Measurements from ENCODE around the gene SCN4B. TPM values are rescaled to one million over a fixed set of nuclear protein-coding genes. Genes with fewer than 3 reads are reported as not detected.

SCN4B gene
- total RNA-seq, 1 experiment from 2014 or later = not detected

DNA sequence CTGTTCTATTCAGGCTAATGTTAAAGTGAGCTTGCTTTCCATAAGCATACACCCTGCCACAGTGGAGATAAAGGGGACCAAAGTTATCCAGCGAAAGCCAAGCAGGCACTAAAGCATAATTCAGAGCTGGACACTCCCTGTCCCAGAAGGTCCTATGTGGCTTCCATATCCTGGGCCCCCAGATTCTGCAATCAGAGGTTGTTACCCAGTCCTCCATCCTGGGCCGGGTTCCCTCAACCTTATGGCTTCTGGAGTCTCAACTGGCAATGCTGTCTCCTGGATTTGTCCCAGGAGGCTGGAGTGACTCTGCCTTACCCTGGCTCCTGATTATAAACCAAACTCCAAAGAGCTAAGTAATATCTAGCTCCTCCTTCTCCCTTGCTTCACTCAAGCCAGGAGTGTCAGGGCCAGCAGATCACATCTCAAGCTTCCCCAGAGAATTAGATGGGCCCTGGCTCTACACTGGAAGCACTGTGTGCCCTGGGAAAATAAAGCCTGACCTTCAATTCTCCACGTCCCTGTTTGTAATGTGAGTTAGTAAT, 51.9 kb downstream of the SCN4B start:
- no peak for DNase-seq (ENCODE audit: low read depth in 1 of 2, low spot score in 2 of 2)
- Histone ChIP-seq H3K36me3 (no peaks in the 10 kb centered on the region), H3K27me3 (replicated peaks) (no peaks in the 10 kb centered on the region), H3K9me3 (replicated peaks) (no peaks in the 10 kb centered on the region), H3K27ac (no peak overlapping the region), H3K4me3 (no peak overlapping the region), H3K4me1 (replicated peaks) (no peaks in the 10 kb centered on the region)

- H3K4me1 ChIP-seq (replicated peaks) = no peaks in the 10 kb centered on the region
- no peak for DNase-seq (ENCODE audit: low read depth in 1 of 2, low spot score in 2 of 2)
- no peaks in the 10 kb centered on the region for H3K27me3 ChIP-seq (replicated peaks)
- H3K4me3 ChIP-seq = no peak overlapping the region
- no peaks in the 10 kb centered on the region for H3K36me3 ChIP-seq
- no peaks in the 10 kb centered on the region for H3K9me3 ChIP-seq (replicated peaks)
- H3K27ac ChIP-seq = no peak overlapping the region
Observed at GRCh38 chr11:118099838-118100556, 52.6 kb downstream of the SCN4B start.

DNA sequence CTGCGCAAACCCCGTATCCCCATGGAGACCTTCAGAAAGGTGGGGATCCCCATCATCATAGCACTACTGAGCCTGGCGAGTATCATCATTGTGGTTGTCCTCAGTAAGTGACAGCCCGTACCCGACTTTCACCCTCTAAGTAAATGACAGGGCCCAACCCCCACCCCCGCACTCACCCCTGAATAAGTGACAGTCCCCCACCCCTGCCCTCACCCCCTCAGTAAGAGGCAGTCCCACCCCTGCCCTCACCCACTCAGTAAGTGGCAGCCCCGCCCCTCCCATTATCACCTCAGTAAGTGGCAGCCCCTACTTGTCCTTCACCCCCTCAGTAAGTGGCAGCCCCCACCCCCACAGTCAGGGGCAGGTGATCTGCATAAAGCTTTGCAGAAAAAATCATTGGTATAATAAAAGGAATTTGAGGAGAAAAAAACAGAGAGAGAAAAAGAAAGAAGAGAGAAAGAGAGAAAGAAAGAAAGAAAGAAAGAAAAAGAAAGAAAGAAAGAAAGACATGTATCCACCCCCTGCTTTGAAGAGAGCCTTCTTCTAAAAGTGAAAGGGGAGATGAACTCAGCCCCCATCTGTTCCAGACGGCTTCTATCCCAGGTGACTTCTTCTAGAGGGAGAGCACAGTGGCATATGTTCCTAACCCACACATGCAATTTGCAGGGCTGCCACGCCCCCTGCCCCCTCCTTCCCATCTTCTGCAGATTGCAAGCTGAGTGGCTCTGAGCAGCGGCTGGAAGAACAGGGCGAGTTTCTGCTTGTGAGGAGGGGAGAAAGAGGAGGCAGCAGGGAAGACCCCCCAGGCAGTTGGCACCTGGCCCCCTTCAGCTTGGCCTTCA, 53.4 kb downstream of the SCN4B start:
- DNase-seq (ENCODE audit: low read depth in 1 of 2, low spot score in 2 of 2) = no peak
- H3K9me3 ChIP-seq (replicated peaks) = no peaks in the 10 kb centered on the region
- no peak overlapping the region for H3K27ac ChIP-seq
- no peaks in the 10 kb centered on the region for H3K4me1 ChIP-seq (replicated peaks)
- H3K4me3 ChIP-seq = no peak overlapping the region
- H3K27me3 ChIP-seq (replicated peaks) = no peaks in the 10 kb centered on the region
- no peaks in the 10 kb centered on the region for H3K36me3 ChIP-seq

DNA sequence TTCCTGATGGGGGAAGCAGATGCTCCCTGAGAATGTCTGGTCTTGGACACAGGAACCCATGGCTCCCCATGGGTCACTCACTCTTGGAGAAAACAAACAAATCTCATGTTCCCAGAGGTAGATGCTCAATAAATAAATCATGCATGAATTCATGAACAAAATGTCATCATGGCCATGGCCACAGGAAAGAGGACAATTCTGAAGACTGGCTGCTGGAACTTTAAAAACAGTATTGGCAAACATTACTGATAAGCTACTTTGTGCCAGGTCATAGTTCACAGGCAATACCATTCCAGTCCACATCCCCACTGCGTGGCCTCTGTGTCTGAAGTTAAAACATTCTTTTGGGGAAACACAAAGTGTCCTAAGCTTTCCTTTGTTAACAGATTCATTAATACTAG, 56.7 kb downstream of the SCN4B start:
- Histone ChIP-seq H3K4me1 (replicated peaks) (no peaks in the 10 kb centered on the region), H3K4me3 (no peak overlapping the region), H3K36me3 (no peaks in the 10 kb centered on the region), H3K9me3 (replicated peaks) (no peaks in the 10 kb centered on the region), H3K27ac (no peak overlapping the region), H3K27me3 (replicated peaks) (no peaks in the 10 kb centered on the region)
- DNase-seq (ENCODE audit: low read depth in 1 of 2, low spot score in 2 of 2) = no peak

DNA sequence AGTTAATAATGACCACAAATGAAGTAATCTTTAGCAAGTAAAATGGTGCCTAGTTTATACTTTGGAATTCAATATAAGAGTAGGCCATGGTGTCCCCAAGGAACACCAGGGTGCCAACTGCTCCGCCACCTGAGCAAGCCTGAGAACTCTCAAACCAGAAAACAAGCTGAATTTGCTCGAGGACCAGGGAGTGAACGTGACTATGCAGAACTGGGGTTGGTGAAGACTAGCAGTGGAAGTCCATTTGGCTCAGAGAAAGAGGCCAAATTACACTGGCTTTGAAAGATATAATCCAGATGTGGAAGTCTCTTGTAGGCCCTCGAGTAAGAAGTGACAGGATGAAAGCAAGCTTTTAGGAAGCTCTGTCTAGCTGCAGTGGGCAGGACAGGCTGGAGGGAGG, 57.1 kb downstream of the SCN4B start:
- Histone ChIP-seq H3K27ac (no peak overlapping the region), H3K4me1 (replicated peaks) (no peaks in the 10 kb centered on the region), H3K9me3 (replicated peaks) (no peaks in the 10 kb centered on the region), H3K4me3 (no peak overlapping the region), H3K36me3 (no peaks in the 10 kb centered on the region), H3K27me3 (replicated peaks) (no peaks in the 10 kb centered on the region)
- no peak for DNase-seq (ENCODE audit: low read depth in 1 of 2, low spot score in 2 of 2)

- H3K27ac ChIP-seq = no peak overlapping the region
- no peaks in the 10 kb centered on the region for H3K36me3 ChIP-seq
- H3K27me3 ChIP-seq (replicated peaks) = no peaks in the 10 kb centered on the region
Observed at GRCh38 chr11:118092907-118093571, 59.6 kb downstream of the SCN4B start.

DNA sequence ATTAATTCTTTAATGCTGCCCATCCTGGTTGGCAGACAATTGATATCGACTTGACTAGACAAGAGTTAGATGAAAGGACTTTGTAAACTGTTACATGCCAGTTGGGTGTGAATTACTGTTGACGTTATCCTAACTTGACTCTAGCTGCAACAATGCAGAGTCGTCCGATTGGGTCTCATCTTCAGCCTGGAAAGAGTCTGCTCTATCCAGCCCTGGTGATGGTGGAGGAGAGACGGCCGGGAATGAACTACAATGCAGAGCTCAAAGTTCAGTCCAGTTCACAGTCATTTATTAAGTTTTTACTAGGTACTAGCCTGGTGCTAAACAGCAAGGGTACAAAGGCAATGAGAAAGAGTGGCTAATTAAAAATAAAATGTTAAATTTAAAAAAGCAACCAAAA, 60.9 kb downstream of the SCN4B start:
- H3K27ac ChIP-seq = no peak overlapping the region
- no peak overlapping the region for H3K4me3 ChIP-seq

More at GRCh38 chr11:118092907-118093571, 59.6 kb downstream of the SCN4B start:
- no peaks in the 10 kb centered on the region for H3K9me3 ChIP-seq (replicated peaks)
- DNase-seq (ENCODE audit: low read depth in 1 of 2, low spot score in 2 of 2) = no peak
- no peak overlapping the region for H3K4me3 ChIP-seq
- H3K4me1 ChIP-seq (replicated peaks) = no peaks in the 10 kb centered on the region

DNA sequence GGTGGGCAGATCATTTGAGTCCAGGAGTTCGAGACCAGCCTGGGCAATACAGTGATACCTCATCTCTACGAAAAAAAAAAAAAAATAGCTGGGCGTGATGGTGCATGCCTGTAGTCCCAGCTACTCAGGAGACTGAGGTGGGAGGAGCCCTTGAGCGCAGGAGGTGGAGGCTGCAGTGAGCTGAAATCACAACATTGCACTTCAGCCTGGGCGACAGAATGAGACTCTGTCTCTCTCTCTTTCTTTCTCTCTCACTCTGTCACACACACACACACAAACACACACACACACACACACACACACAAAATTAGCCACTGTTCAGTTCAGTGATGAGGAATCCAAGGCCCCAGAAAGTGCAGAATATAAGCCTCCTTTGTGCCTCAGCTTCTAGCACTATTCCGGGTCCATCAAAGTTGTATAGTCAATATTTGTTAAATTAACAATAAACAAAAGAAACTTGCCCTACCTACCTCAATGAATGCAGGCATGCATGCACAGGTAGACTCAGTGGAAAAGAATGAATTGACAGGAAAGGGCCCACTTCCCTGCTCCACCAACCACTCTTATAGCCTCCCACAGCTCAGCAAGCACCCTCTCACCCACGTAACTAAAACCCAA, 62.0 kb downstream of the SCN4B start:
- no peaks in the 10 kb centered on the region for H3K27me3 ChIP-seq (replicated peaks)
- H3K36me3 ChIP-seq = no peaks in the 10 kb centered on the region
- H3K4me3 ChIP-seq = no peak overlapping the region
- no peak overlapping the region for H3K27ac ChIP-seq
- no peak for DNase-seq (ENCODE audit: low read depth in 1 of 2, low spot score in 2 of 2)
- H3K4me1 ChIP-seq (replicated peaks) = no peaks in the 10 kb centered on the region
- no peaks in the 10 kb centered on the region for H3K9me3 ChIP-seq (replicated peaks)

More for the DNA sequence above, 60.9 kb downstream of the SCN4B start:
- Histone ChIP-seq H3K27me3 (replicated peaks) (no peaks in the 10 kb centered on the region), H3K36me3 (no peaks in the 10 kb centered on the region), H3K4me1 (replicated peaks) (no peaks in the 10 kb centered on the region), H3K9me3 (replicated peaks) (no peaks in the 10 kb centered on the region)
- no peak for DNase-seq (ENCODE audit: low read depth in 1 of 2, low spot score in 2 of 2)

DNA sequence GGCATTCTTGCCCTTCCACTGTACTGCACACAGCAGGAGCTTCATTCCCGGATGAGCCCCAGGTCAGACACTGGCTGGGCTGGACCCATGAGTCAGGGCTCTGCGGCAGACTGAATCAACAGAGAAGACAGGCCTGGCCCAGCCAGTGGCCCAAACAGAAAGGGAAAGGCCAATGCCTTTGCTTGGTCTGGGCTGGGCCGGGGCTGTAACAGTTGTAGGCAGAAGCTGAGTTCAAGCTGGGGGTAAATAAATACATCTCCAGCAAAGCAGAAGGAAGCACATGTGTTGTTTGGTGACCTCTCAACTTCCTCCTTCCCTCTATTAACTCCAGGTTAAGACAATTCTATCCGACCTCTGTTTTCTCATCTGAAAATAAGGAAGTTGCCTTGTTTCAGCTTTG, 64.1 kb downstream of the SCN4B start:
- H3K9me3 ChIP-seq (replicated peaks) = no peaks in the 10 kb centered on the region
- no peaks in the 10 kb centered on the region for H3K27me3 ChIP-seq (replicated peaks)
- H3K4me3 ChIP-seq = no peak overlapping the region
- H3K4me1 ChIP-seq (replicated peaks) = no peaks in the 10 kb centered on the region
- DNase-seq (ENCODE audit: low read depth in 1 of 2, low spot score in 2 of 2) = no peak
- H3K27ac ChIP-seq = no peak overlapping the region
- no peaks in the 10 kb centered on the region for H3K36me3 ChIP-seq

GRCh38 chr11:118087931-118088330, 64.7 kb downstream of the SCN4B start:
- no peaks in the 10 kb centered on the region for H3K36me3 ChIP-seq
- H3K9me3 ChIP-seq (replicated peaks) = no peaks in the 10 kb centered on the region
- no peaks in the 10 kb centered on the region for H3K4me1 ChIP-seq (replicated peaks)
- DNase-seq (ENCODE audit: low read depth in 1 of 2, low spot score in 2 of 2) = no peak
- H3K27ac ChIP-seq = no peak overlapping the region
- no peak overlapping the region for H3K4me3 ChIP-seq
- no peaks in the 10 kb centered on the region for H3K27me3 ChIP-seq (replicated peaks)

- no peaks in the 10 kb centered on the region for H3K36me3 ChIP-seq
- H3K4me3 ChIP-seq = no peak within 1 kb of the TSS
- H3K27me3 ChIP-seq (replicated peaks) = no peaks in the 10 kb centered on the region
- no peaks in the 10 kb centered on the region for H3K9me3 ChIP-seq (replicated peaks)
- H3K4me1 ChIP-seq (replicated peaks) = no peaks in the 10 kb centered on the region
- no peak for DNase-seq (ENCODE audit: low read depth in 1 of 2, low spot score in 2 of 2)
- no peak within 1 kb of the TSS for H3K27ac ChIP-seq
Observed at GRCh38 chr11:118086913-118087768, 65.5 kb downstream of the SCN4B start, which contains the start of gene SMIM35. SMIM35 (minus strand) TSS chr11:118086963; CDS start chr11:118086757, 206 bp downstream.

GRCh38 chr11:118084656-118085055, 68.0 kb downstream of the SCN4B start:
- Histone ChIP-seq H3K27ac (no peak overlapping the region), H3K4me1 (replicated peaks) (no peaks in the 10 kb centered on the region), H3K9me3 (replicated peaks) (no peaks in the 10 kb centered on the region)

GRCh38 chr11:118084247-118084646, 68.4 kb downstream of the SCN4B start:
- Histone ChIP-seq H3K27me3 (replicated peaks) (no peaks in the 10 kb centered on the region), H3K9me3 (replicated peaks) (no peaks in the 10 kb centered on the region), H3K4me1 (replicated peaks) (no peaks in the 10 kb centered on the region), H3K27ac (no peak overlapping the region), H3K4me3 (no peak overlapping the region), H3K36me3 (no peaks in the 10 kb centered on the region)
- no peak for DNase-seq (ENCODE audit: low read depth in 1 of 2, low spot score in 2 of 2)

More at GRCh38 chr11:118084656-118085055, 68.0 kb downstream of the SCN4B start:
- H3K36me3 ChIP-seq = no peaks in the 10 kb centered on the region
- no peaks in the 10 kb centered on the region for H3K27me3 ChIP-seq (replicated peaks)
- H3K4me3 ChIP-seq = no peak overlapping the region
- no peak for DNase-seq (ENCODE audit: low read depth in 1 of 2, low spot score in 2 of 2)
